ENCODE results near the gene KRT1. TPM values are rescaled to one million over a fixed set of nuclear protein-coding genes. Genes with fewer than 3 reads are reported as not detected.
"Not testable (repeated sequence)": the region's sequence is repeated elsewhere in the genome, so short reads cannot be mapped to it uniquely, and the experiment has no call there.

KRT1 gene
- total RNA-seq, 1 donor from 2014 or later: not detected

GRCh38 chr12:52682938-52683574 is 2.8 kb upstream of the KRT1 start:
- DNase-seq (ENCODE audit: low read depth in 2 of 2): no peak

GRCh38 chr12:52682381-52682660 is 2.1 kb upstream of the KRT1 start:
- no peak for DNase-seq (ENCODE audit: low read depth in 2 of 2)

- no peak for DNase-seq (ENCODE audit: low read depth in 2 of 2)
These were observed 1.5 kb upstream of the KRT1 start for GRCh38 chr12:52681526-52682380.

GRCh38 chr12:52679875-52680274 is 332 bp downstream of the KRT1 start:
- no peak for DNase-seq (ENCODE audit: low read depth in 2 of 2)

DNA sequence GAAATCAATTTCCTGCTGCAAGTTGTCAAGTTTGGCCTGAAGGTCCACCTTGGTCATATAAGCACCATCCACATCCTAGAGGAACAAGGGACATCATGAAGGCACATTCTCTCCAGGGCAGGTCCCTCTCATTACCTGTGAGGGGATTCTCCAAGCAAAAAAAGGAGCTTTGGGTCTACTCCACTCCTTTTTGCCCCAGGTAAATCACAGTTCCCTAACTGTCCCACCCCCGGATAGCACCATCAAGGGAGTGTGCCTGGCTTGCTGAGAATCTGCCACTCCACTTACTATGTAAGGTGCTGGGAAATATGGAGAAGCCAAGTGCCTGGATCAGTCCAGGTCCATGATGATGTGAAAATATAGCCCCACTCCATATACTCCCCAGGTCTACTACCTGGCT is 2.5 kb downstream of the KRT1 start:
- no peak for DNase-seq (ENCODE audit: low read depth in 2 of 2)

GRCh38 chr12:52677126-52677525 is 3.1 kb downstream of the KRT1 start:
- no peak for DNase-seq (ENCODE audit: low read depth in 2 of 2)

DNA sequence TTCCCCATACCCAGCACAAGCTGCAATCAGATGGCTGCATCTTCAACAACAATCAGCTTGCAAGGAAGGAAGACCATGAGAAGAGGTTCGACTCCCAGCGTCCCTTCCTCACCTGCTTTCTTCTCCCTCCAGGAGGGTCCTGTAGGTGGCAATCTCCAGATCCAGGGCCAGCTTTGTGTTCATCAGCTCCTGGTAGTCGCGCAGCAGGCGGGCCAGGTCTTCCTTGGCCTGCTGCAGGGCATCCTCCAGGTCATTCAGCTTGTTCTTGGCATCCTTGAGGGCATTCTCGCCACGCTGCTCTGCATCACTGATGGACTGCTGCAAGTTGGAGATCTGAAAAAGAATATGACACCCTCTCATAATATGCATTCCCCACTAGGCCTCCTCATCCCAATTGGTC is 4.0 kb downstream of the KRT1 start:
- no peak for DNase-seq (ENCODE audit: low read depth in 2 of 2)

DNA sequence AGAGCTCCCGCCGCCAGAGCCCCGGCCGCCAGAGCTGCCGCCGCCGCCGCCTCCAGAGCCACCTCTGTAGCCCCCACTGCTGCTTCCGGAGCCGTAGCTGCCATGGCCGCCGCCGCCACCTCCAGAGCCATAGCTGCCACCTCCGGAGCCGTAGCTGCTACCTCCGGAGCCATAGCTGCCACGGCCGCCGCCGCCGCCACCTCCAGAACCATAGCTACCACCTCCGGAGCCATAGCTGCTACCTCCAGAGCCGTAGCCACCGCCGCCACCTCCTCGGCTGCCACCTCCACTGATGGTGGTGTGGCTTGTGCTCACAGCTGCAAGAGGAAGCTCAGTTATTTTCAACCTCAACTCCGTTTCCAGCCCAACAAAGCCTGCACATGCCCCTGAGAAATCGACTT is 4.9 kb downstream of the KRT1 start:
- DNase-seq (ENCODE audit: low read depth in 2 of 2): no peak

DNA sequence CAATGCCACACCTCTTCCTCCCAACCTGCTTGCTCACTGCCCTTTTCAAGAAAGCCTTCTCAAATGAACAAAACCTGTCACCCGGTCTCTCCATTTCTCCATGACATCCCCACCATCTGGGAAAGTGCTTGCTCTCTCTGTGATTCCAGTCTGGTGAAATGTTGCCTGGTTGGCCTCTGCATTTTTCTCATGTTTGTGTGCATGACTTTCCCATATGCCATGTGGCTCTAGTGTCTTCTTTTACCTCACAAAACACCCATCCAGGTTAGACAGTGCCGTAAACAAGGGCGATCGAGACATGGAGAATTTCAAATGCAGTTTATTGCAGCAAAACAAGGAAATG is 5.8 kb downstream of the KRT1 start:
- DNase-seq (ENCODE audit: low read depth in 2 of 2): no peak

GRCh38 chr12:52673713-52674432 is 6.3 kb downstream of the KRT1 start:
- DNase-seq (ENCODE audit: low read depth in 2 of 2): no peak

GRCh38 chr12:52673217-52673616 is 7.0 kb downstream of the KRT1 start:
- DNase-seq (ENCODE audit: low read depth in 2 of 2): no peak

DNA sequence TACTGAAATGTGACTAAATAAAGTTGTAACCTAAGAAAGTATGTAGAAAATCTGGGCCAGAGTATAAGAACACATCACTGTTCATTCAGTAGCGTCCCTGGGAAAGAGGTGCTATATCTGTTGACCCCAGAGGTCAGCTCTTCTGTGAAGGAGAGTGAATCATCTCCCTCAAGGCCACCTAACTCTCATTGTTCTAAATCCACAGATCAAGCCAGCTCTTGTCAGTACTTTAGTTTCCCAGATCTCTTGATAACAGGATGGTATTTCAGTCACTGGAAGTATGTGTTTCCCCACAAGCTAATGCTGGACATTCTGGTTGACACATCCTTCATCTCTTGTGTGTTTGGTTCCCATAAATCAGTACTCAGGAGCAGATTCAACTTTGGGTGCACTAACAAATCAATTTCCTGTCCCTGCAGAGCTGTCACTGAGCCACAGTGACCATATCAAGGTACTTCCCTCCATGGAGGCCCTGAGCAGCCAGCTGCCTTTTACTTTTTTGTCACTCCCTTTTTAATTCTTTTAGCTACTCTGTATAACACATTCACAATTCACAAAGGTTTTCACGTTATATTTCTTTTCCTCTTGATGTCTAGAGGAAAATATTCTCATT is 7.8 kb downstream of the KRT1 start:
- peak in 1 of 2 donors; percentile 19 for DNase-seq (ENCODE audit: low read depth in 2 of 2)

DNA sequence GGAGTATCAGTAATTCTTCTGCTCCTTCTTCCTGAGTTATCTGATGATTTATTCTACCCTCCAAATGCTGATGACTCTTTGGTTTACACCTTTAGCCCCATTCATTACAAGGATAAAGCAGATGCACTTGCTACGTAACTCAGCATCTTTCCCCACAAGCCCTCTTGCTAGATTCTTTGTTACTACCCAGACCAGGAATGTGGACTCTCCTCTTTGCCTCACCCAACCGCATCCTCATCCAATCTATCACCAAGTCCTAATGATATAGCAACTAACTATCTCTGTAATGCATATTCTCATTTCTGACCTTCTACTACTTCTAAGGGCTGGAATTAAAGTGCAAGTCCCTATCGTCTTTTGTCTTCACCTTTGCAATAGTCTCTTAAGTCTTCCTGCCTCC is 9.2 kb downstream of the KRT1 start:
- no peak for DNase-seq (ENCODE audit: low read depth in 2 of 2)

DNA sequence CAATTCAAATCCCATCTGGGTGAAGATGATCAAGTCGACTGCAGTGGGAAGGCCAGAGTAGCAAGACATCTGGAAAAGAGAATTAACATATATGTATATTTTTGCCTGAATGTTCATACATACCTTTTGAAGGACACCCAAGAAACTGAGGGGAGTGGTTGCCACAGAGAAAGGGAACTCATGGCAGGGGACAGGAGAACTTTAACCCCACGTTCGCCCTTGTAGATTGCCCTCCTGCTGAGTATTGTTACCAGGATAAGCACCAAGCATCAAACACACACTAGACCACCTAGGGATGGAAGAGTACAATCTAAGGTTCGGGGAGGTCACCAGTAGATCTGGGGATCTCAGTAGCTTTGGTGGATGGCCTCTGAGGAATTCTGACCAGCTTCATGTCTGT is 9.7 kb downstream of the KRT1 start:
- no peak for DNase-seq (ENCODE audit: low read depth in 2 of 2)

GRCh38 chr12:52669941-52670340 is 10.3 kb downstream of the KRT1 start:
- DNase-seq (ENCODE audit: low read depth in 2 of 2): not testable (repeated sequence)

DNA sequence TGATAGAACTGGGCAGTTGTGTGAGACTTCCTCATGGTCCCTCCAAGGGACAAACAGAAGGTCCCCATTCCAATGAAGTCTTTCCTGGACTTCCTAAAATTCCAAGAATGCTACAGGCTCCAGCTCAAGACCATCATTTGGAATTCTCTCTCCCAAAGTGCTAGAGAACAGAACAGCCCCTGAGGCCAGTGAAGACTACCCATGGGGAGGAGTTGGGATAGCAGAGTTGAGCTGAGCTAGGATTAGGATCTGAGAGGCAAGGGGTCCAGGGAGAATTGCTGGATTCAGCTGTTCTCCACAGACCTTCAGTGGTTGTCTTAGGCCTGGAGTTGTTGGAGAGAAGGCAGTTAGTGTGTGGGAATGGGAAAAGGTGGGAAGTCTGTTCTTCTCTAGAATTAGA is 10.8 kb downstream of the KRT1 start:
- DNase-seq (ENCODE audit: low read depth in 2 of 2): no peak

GRCh38 chr12:52667931-52668330 is 12.3 kb downstream of the KRT1 start:
- DNase-seq (ENCODE audit: low read depth in 2 of 2): no peak

- DNase-seq (ENCODE audit: low read depth in 2 of 2): no peak
These were observed 12.7 kb downstream of the KRT1 start for GRCh38 chr12:52667509-52667908.

GRCh38 chr12:52666471-52666870 is 13.7 kb downstream of the KRT1 start:
- DNase-seq (ENCODE audit: low read depth in 2 of 2): no peak

- no peak for DNase-seq (ENCODE audit: low read depth in 2 of 2)
These were observed 16.8 kb downstream of the KRT1 start for GRCh38 chr12:52663420-52663819.

- DNase-seq (ENCODE audit: low read depth in 2 of 2): no peak
These were observed 17.3 kb downstream of the KRT1 start for GRCh38 chr12:52662918-52663229.

GRCh38 chr12:52662093-52662917 is 17.9 kb downstream of the KRT1 start:
- DNase-seq (ENCODE audit: low read depth in 2 of 2): no peak

All from dermis microvascular lymphatic vessel endothelial cell (primary cell).